NCI-H1105 treated with DMSO at 0.1 percent for 48 hours (cell line): Measurements from ENCODE around the gene RPTOR.

ENCODE experiments used
- DNase-seq: peaks from one replicate; lab custom pipeline; 2025; lab: John Stamatoyannopoulos, UW

RPTOR gene

GRCh38 chr17:80832888-80833583 lies 288.4 kb downstream of the RPTOR start:
- DNase-seq: peak; percentile 90

GRCh38 chr17:80833952-80834892 lies 289.6 kb downstream of the RPTOR start:
- DNase-seq: no peak

GRCh38 chr17:80834893-80835275 lies 290.2 kb downstream of the RPTOR start:
- DNase-seq: no peak

- DNase-seq: no peak
Measured at GRCh38 chr17:80835816-80836657, 291.4 kb downstream of the RPTOR start.

GRCh38 chr17:80836658-80836965 lies 292.0 kb downstream of the RPTOR start:
- DNase-seq: no peak

- no peak for DNase-seq
Measured at GRCh38 chr17:80836971-80837481, 292.4 kb downstream of the RPTOR start.

GRCh38 chr17:80837711-80838110 lies 293.1 kb downstream of the RPTOR start:
- no peak for DNase-seq

GRCh38 chr17:80838311-80839025 lies 293.8 kb downstream of the RPTOR start:
- no peak for DNase-seq

GRCh38 chr17:80839026-80839345 lies 294.3 kb downstream of the RPTOR start:
- DNase-seq: no peak

GRCh38 chr17:80839511-80839941 lies 294.9 kb downstream of the RPTOR start:
- DNase-seq: no peak

- DNase-seq: no peak
Measured at GRCh38 chr17:80839970-80840369, 295.3 kb downstream of the RPTOR start.

- DNase-seq: no peak
Measured at GRCh38 chr17:80842456-80843013, 297.9 kb downstream of the RPTOR start.

GRCh38 chr17:80843741-80844156 lies 299.1 kb downstream of the RPTOR start:
- no peak for DNase-seq

GRCh38 chr17:80844418-80844990 lies 299.9 kb downstream of the RPTOR start:
- DNase-seq: no peak

- no peak for DNase-seq
Measured at GRCh38 chr17:80845069-80845862, 300.6 kb downstream of the RPTOR start.

GRCh38 chr17:80845863-80846671 lies 301.4 kb downstream of the RPTOR start:
- no peak for DNase-seq

- no peak for DNase-seq
Measured at GRCh38 chr17:80846932-80847331, 302.3 kb downstream of the RPTOR start.

GRCh38 chr17:80847496-80848230 lies 303.0 kb downstream of the RPTOR start:
- no peak for DNase-seq
